ENCODE measurements around the gene KLF12.

Gene KLF12

DNA sequence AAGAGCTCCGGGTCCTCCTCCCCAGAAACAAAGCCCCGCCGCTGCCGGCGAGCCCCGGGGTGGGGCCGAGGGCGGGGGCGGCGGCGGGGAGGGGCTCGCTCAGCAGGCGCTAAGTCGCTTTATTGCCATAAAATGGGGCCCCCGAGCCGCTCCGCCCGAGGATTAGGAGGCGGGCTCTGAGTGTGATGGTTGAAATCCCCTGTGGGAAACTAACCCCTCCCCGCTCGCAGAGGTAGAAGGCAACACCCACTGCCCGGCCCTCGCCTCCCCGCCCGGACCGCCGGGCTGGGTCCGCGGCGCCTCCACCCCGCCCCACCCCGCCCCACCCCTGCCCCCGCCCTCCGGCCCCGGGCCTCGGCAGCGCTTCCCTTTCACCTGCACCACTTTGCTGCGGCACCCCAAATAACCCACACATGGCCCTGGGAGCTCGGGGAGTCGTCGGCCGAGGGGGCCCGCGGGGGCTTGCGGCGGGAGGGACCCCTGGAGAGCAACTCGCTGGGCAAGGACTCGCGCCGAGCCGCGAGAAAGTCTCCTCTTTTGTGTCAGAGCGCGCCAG, at the start of gene KLF12:
Gene KLF12 (minus strand): TSS at position 184 of the 556 bp plus-strand sequence.
- no peak for DNase-seq

DNA sequence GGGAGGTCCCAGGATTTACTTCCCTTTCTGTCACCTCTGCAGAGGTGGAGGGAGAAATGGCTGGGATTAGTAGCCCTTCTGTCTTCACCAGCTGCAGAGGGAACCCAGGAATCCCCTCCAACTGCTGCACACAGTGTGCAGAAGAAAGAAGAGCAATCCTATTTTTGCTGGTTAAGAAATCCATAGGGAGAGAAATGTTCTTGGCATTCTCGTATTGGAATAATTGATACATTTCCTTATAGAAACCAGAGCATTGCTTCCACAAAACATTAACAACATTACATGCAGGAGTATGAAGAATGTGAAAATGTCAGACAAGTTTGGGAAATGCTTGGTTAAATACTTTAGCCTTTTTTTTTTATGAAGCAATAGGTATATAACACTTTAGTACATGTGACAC, 48.3 kb upstream of the KLF12 start:
- DNase-seq = no peak

DNA sequence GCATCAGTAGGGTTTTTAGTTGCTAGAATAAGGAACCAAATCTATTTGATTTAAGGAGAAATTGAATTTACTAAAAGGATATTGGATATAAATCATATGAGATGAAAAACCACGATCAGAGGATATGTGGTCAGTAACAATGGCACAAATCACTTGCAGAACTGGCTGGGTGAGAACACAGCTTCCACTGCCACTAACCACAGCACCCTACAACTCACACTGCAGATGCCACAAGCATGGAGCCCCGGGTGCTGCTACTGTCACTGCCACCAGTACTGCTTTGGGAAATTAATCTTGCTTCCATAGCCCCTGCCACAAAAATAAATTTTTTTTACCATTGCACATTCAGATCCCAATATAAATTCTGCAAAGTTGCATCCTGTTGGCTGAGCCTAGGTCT, 40.6 kb upstream of the KLF12 start:
- no peak for DNase-seq

DNA sequence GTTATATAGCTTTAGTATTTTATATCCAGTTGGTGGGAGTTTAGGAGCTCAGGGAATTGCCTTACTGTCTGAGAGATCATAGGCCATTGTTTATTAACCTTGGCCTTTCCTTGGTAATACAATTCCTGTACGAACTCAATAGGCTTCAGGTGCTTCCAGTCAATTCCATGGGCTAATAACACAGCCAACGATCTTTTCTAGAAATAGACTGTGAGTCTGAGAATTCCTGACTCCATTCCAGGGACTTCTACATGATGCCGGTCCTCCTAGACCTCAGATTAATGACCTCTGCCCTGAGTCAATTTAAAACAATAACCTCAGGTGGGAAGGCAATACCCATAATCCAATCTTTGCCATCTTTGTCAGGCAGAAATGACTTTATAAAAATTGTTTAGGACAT, 39.6 kb upstream of the KLF12 start:
- no peak for DNase-seq

DNA sequence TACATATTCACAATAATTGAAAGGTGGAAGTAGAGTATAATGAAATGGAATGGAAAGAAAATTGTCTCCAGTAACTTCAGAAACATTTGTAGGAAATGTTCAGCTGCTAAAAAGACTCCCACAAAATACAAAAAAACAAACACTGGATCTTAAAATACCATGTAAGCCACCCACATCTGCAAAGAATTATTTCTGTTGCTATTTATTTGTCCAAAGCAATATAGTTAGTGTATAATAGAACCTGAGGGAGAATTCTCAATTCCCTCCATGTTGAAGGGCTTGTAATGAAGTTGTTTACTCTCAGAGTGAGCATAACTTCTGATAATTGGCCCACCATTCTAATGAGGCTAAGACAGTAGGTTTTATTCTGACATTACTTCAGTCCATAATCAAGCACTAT, 37.4 kb upstream of the KLF12 start:
- no peak for DNase-seq

DNA sequence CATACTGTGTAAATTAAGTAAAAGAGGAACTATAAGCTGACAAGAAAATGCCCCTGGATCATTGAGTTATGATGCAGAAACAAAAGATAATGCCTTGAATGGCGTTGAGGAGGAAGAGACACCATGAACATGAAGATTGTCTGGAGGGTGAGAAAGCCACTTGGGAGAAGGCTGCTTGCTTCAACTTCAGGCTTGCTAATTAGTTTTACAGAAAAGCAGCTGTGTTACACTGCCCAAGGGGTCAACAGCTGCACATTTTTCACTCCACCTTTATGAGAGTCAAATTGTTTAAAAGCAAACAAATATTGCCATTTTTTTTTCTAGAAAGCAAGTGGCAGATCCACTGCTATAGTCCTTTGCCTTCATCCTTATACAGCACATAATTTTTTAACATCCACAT, 35.5 kb upstream of the KLF12 start:
- DNase-seq = no peak

DNA sequence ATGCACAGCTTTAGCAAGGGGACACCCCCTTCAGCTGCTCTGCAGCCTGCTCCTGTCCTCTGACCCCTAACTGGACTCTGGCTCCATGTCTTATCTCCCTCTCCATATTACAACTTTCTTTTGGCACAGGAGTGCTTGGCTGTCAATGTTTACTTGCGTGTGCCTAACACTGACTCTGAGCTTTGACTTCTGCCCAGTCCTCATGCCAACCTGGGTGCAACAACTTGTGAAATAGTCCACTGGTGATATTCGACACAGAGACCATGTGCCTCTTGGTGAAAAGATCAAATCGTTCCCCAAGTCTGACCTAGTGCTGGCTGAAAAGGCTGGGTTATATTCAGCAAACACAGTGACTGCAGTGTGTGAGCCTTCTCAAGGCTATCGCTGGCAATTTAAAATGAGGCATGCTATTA, 34.1 kb upstream of the KLF12 start:
- DNase-seq = no peak

DNA sequence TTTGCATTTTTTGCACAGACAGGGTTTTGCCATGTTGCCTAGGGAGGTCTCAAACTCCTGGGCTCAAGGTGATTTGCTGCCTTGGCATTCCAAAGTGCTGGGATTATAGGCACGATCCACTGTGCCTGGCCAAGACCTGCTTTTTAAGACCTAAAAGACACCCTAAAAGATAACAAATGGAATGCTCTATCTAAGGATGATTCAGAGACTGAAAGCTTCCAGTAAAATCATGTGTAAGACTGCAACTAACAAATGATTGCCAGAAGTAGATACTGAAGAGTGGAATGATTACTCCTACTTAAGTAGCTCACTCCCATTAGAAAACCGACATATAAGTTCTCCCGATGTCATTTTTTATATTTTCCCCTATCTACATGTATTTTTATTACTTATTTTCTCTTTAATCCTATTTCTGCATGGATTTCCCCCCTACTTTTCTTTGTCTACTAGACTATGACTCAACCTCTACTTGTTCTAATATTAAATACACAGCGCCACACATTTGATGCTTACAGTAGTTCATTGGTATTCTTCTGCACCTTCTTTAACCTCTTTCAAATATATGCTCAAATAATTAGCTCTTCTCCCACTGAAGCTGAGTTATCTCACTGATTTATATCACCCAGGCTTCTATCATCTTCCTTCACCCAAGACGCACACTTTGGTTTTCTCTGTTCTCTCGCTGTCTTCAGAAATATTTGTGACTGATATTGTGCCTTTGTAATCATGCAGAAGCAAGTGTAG, 32.2 kb upstream of the KLF12 start:
- no peak for DNase-seq

DNA sequence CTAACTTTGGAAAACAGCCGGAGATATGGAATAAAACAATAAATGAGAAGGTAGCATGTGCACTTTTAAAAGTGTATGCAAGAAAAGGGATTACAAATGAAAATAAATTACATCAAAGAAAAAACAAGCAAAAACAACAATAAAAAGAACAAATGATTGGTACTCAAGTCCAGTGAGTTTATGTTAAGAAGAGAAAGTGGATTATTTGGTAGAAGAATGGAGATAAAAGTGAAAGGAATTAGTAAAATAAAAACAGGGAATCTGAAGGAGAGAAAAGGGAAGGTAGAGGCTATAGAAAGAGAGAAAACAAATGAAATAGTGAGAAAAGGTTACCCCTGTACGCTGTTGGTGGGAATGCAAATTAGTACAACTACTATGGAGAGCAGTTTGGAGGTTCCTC, 28.6 kb upstream of the KLF12 start:
- no peak for DNase-seq

DNA sequence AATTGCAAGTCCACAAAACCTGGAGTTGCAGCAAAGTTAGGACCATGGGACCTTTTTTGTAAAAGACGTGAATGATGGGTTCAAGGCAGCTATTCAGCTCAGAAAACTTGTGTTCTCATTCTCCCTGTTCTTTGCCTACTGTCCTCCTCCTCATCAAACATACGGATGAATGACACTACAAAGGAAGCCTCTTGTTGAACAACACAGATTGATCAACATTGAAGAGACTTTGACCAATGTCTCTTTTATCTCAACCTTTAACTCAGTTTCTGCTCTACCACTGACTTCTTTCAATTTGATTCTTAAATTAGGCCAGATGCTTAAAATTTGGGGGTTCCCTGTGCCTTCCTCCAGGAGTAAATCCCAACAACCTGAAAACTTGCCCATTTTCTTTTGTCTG, 27.9 kb upstream of the KLF12 start:
- no peak for DNase-seq

DNA sequence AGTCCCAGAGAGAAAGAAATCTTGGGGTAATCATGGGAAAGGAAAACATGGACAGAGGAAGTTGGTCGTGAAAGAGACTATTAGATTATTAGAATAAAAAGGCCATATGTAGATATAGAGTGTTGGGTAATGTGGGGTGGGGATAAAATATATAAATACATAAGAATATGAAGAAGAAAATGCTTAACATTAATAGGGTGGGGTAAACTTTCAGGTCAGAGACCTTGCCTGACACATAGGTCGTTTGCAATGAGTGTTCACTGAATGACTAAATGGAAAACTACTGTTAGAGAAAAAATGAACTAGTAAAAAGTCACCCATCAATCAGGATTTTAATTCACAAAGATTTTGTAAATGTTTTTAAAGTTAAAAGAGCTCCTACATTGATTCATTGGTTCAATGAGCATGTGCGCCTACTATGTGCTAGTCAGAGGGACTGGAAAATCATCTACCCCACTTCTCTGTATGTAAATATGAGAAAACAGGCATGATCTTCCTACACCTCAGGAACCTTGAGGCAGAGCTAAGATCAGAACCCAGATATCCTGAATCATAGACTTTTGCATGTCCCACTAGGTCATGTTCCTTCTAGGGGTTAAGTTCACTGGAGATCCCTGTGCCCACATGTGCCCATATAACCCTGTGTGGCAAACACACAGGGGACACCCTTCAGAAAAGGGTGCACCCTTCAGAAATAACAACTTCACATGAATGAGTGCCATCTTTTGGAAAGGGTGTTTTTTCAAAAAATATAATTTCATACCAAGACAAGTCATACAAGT, 24.6 kb upstream of the KLF12 start:
- DNase-seq = no peak

DNA sequence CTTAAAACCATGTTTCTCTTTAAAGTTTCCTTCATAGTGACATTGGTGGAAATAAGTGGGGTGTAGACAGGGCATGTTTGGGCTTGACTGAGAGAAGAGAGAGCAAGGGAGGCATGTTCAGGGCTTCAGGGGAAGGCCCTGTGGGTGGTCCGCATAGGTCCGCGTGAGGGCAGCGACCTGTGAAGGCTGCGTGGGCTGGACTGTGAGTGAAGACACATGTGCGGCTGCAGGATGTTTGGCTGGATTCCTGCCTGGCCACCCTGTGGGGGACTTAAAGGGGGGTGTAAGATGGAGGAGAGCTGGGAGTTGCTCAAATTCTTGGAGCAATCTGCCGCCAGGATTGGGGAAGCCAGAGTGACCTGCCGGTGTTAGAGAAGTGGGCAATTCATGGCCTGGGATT, 23.8 kb upstream of the KLF12 start:
- DNase-seq = no peak

DNA sequence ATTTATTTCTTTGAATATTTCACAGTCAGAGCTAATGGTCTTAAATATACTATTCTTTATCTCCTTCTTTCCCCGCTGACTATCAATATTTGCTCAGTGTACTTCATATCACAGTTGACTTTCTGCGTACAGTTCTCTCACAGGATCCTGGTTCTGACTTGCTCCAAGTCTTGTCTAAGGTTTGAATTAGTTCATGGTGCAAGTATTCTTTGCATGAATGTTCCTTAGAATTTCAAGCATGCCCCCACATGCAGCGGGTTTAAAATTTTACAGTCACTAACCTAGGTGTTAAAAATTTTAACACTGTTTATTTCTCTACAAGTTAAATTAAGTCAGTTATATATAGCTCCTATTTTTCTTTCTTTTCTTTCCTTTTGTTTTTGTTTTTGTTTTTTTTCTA, 20.8 kb upstream of the KLF12 start:
- no peak for DNase-seq

DNA sequence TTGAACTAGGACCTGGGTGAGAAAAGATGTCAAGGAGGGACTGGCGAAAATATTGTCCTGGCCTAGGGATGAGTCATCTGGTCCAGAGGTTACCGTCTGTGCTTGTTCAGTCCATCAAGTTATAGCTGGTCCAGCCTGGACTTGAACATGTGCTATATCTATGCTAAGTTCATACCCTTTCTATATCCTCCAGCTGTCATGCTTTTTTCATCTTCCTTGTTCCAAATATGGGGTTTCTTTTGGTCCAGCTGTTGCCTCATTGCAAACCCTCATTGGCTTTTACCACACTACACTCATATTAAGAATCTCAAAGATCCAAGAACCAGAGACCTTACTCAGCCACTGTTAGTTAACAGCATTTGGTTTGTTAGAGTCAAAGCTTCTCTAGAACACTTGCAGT, 19.1 kb upstream of the KLF12 start:
- DNase-seq = no peak

DNA sequence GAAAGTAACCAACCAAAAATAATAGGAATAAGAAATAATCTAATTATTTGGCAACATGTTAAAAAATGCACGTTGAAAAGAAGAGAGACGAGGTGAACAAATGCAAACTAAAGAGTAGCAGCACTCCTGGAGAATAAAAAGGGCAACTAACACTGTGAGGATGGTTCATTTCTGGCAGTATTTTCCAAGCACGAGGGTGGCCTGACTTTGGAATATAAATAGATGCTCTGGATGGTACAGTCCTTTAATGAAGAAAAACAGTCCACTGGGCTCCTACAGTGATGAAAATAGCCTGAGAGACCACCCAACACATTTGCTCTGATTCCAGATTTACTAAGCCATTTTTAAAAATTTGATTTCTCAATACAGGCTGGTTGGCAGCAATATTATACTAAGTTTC, 17.7 kb upstream of the KLF12 start:
- DNase-seq = no peak

DNA sequence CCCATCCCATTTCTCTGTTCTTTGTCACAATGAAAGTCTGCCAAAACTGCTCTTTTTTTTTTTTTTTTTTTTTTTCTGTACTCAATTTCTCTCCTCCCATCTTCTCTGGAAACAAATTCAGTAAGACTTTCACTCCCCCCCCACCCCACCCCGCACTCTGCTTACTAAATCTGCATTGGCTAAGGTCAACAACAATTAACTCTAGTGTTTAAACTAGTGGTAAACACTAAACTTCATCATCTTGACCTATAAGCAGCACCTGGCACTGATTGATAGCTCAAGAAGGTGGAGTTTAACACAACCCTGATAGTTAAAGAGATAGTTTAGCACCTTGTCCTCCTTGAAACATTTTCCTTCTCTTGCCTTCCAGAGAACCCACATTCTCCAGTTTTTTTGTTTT, 14.1 kb upstream of the KLF12 start:
- DNase-seq = no peak

DNA sequence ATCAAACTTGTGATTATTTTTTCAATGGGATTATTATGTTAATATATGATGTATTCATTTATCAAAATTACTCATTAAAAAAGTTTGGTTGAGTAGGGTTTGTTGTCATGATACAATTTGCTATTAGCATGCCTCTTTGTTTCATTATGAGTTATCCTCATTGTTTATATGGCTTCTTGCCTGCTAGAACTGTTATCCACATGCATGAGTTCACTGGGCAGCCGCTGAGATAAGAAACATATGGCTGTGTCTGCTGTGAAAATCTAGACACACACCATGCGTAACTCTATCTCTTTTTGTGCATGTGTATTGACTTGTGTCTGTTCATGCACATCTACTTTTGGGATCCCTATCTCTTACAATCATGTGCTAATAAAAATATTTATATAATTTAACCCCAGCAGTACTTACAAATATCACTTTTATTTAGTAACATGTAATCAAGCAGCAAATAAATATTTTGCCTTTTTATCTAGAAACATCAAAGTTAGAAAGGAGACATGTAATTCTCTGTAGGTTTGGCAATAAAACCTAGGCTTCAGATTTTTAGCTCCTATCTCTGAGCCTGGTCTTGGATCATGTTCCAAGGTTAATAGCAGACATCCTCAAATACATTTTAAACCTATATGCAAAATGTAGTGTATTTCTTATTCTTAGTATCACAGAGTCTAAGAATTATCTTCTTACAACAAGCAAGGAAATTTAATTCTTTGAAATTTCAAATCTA, 11.2 kb upstream of the KLF12 start:
- no peak for DNase-seq

DNA sequence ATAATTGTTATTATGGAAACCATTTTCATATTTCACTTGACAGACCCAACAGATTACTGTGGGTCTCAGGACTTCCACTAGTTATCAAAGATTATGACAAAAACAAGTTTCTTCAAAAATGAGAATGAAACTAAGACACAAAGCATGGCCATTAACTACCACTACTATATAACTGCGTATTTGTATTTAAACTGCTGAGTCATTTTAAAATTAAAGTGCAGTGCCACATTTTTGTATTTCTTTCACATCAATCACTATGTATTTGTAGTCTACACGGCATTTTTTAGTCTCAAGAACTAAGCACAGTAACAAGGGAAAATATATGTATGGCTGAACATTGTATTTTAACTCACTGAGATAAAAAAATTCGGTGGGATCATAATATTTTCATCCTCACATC, 10.1 kb upstream of the KLF12 start:
- no peak for DNase-seq

DNA sequence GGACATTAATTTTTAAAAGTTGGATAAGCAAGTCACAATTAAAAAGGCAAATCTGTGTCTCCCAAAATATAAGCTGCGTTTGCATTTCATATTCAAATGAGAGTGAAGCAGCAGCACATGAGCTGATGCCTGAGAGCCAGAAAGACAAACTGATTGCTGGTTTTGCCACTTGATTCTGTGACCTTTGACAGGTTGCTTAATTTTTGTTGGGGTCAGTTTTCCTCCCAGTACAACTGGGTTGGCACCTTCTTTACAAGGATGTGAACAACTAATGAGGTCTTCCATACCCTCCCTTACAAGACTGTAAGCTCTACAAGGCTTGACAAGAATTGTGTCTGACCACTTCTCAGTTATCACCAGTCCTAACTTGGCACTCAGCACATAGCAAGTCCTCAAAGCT, 8.1 kb upstream of the KLF12 start:
- no peak for DNase-seq

DNA sequence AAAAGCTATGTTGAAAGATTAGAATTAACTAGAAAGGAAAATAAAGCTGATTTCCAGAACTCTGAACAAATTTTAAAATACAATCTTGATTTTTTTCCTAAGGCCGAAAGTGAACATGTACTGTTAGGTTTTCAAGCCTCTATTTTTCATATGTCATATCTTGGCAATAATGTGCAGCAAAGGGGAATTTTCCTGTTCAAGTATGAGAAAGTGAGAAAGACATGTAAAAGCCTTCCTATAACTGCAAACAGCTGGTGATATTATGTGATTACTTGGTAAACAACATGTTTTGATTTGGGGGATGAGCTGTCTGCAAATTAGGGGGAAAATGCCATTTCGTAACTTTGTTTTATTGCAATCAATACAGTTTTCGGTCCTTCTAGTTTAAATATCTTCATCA, 4.0 kb upstream of the KLF12 start:
- DNase-seq = no peak

DNA sequence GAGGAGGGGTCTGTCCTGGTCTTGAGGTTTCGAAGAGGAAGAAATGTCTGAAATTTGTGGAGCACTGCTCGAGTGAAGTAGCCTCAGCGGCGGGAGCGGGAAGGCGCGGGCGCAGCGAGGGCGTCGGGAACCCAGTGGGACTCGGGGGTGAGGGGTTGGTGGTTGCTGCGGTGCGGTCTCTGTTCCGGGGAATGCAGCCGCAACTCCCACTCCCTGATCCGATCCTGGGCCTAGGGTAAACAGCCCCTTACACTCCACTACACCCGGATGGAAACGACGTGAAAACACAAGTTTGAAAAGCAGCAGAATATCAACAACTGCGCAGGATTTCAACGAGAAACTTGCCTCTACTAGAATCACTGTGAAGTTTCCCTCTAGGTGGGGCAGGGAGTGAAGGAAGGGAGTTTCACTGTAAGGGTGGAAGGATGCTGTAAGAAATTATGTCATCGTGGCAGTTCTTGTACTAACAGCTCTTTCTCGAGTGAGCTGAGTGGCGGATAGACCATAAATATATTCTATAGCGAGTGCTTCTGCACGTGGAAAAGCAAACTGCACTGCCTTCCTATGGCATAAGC, 2.0 kb upstream of the KLF12 start:
- DNase-seq = no peak

DNA sequence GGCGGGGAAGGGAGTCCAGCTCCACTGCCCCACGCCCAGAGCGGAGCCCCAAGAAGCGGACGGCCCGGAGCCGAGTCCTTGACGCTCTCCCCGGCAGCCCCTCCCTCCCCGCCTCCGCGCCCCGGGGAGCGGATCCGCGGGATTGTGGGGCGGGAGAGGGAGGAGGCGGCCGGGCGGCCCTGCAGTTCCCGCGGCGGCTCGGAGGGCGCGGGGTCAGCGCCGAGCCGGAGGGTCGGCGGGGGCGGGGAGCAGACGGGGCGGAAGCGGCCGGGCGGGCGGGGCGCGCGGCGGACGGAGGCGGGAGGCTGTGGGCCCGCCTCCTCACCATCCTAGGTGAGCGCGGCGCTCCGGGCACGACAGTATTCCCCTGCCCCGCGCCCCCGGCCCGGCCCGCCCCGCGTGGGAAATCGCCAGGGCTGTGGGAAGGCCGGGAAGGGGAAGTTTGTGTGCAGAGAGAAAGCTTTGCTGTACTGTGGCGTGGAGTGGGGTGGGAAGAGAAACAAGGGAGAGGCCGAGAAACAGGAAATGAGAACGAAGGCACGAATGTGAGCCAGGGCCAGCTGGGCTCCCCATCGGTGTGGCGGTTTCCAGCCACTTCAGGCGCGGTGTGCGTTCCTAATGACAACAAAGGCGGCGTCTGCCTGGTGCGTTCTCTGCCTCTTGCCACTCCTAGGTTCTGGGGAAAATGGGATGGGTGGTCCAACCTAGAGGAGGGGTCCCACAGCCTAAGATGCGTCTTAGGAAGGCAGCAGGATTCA, 1.3 kb upstream of the KLF12 start:
- no peak for DNase-seq
